Spleen (tissue), 11 donors: ENCODE measurements around the gene ERGIC2. TPM values are rescaled to one million over a fixed set of nuclear protein-coding genes. Genes with fewer than 3 reads are reported as not detected.

ENCODE experiments used
- DNase-seq: peaks from one replicate; pipeline ENCODE4 v3.0.0-alpha.2; 2020
- H3K27ac ChIP-seq, 8 donors: fragments of 200-600 bp; sonication (generic) in 7 of 8; 1 replicate in 4 of 8; 2 replicates in 4 of 8; pipeline versions ENCODE4 v1.5.0 to v1.8.0; 2016 to 2021; ENCODE audit warnings: inconsistent platforms in 4 of 8, mild to moderate bottlenecking in 4 of 8, moderate library complexity in 1 of 8
- H3K27me3 ChIP-seq, 7 donors: fragments of 200-600 bp; sonication (generic) in 6 of 7; replicated peaks in 1 of 7; 1 replicate in 4 of 7; 2 replicates in 3 of 7; pipeline versions ENCODE4 v1.5.0 to v1.8.0; 2016 to 2021; ENCODE audit warnings: inconsistent platforms in 3 of 7, mild to moderate bottlenecking in 1 of 7
- H3K36me3 ChIP-seq, 6 donors: fragments of 200-600 bp; sonication (generic) in 5 of 6; 1 replicate in 4 of 6; 2 replicates in 2 of 6; pipeline versions ENCODE4 v1.5.0 to v1.8.0; 2016 to 2021; ENCODE audit warnings: inconsistent platforms in 2 of 6
- H3K4me1 ChIP-seq, 6 donors: fragments of 200-600 bp; sonication (generic) in 5 of 6; 1 replicate in 3 of 6; 2 replicates in 3 of 6; pipeline versions ENCODE4 v1.5.0 to v1.8.0; 2016 to 2021; ENCODE audit warnings: inconsistent platforms in 3 of 6
- H3K4me3 ChIP-seq, 8 donors: fragments of 200-600 bp; sonication (generic) in 7 of 8; 1 replicate in 4 of 8; 2 replicates in 4 of 8; pipeline versions ENCODE4 v1.5.0 to v1.8.0; 2016 to 2021; ENCODE audit warnings: inconsistent platforms in 4 of 8, mild to moderate bottlenecking in 4 of 8, moderate library complexity in 2 of 8
- H3K9me3 ChIP-seq, 8 donors: fragments of 200-600 bp; sonication (generic) in 7 of 8; 1 replicate in 4 of 8; 2 replicates in 4 of 8; pipeline versions ENCODE4 v1.5.0 to v1.8.0; 2016 to 2021; ENCODE audit warnings: inconsistent platforms in 4 of 8
- CTCF ChIP-seq, 11 experiments: fragments of 200-600 bp in 7 of 11; fragments of 450-650 bp in 4 of 11; sonication (generic) in 4 of 11; IDR thresholded peaks in 8 of 11; conservative IDR thresholded peaks in 3 of 11; 1 replicate in 7 of 11; 2 replicates in 4 of 11; pipeline versions ENCODE4 v1.4.0 to v1.8.0; 2016 to 2021; ENCODE audit warnings: antibody characterized with exemption in 11 of 11, inconsistent platforms in 4 of 11, mild to moderate bottlenecking in 1 of 11
- POLR2A ChIP-seq, 3 donors: fragments of 450-650 bp; IDR thresholded peaks; one replicate each; pipeline ENCODE4 v1.5.1; 2017; ENCODE audit warnings: antibody characterized with exemption in 3 of 3, mild to moderate bottlenecking in 1 of 3
- POLR2AphosphoS5 ChIP-seq, 3 donors: sonication (generic); formaldehyde crosslinking; IDR thresholded peaks; one replicate each; pipeline ENCODE4 v1.5.1; 2017; ENCODE audit warnings: antibody characterized with exemption in 3 of 3
- WGBS, 5 donors: extraction: QIAGEN DNeasy Blood & Tissue Kit in 3 of 5; methylation state at CpG; one replicate each; pipeline versions ENCODE4 v1.1.5 to v1.1.7; 2013 to 2018; 5-methylcytosine and 5-hydroxymethylcytosine counted together
- intact Hi-C: fragments of 100-400 bp; cut with DNase I; formaldehyde crosslinking; loops from one replicate; pipeline ENCODE4 v1.15.0; 2023; ENCODE audit warnings: low total_unique reads
- polyA plus RNA-seq, 3 donors: library from polyadenylated mRNA; stranded (reverse); fragments of 200-250 nt; gene quantifications; one replicate each; pipeline ENCODE4 v1.2.1, GENCODE V29; 2013
- total RNA-seq, 7 donors: library from RNA; depleted of rRNA in 3 of 7; stranded (reverse); fragments of >200 nt in 3 of 7; fragmentation: NEBNext Ultra II Directional in 4 of 7; extraction: Animal tissue kit (Norgen Biotek cat#: 25700) in 4 of 7; gene quantifications; one replicate each; pipeline versions ENCODE4 v1.1.0 to v1.2.1, GENCODE V29; 2016 to 2021
- donor health status: healthy with polysubstance abuse.
- donor health status: DM: no; HTN: no; CAD: no; lungs with moderate emphysema.
- donor health status: DM: no; HTN: no; CAD: no.
- donor health status: Bipolar disorder and iron deficiency.
- donor health status: healthy.
- donor health status: DM: no; HTN: no; CAD: no.
- donor health status: DM: yes; HTN: yes; CAD: no.

ERGIC2 gene
- total and polyA plus RNA-seq, 10 donors: 26.6 to 65.2 (median 51.2) TPM

GRCh38 chr12:29428633-29429032, 47.7 kb upstream of the ERGIC2 start:
- no peak for DNase-seq
- H3K9me3 ChIP-seq: no peaks in the 10 kb centered on the region
- no peaks in the 10 kb centered on the region for H3K36me3 ChIP-seq
- H3K27ac ChIP-seq: peak overlapping the region in 4 of 8 donors; percentile 55 to 80 (median 66)
- intact Hi-C loops: no loop called here
- H3K4me3 ChIP-seq: no peak overlapping the region
- TF ChIP-seq CTCF (IDR thresholded peaks at IDR 0.05 in 8 of 11, conservative IDR thresholded peaks at IDR 0.05 in 3 of 11) (no peak), POLR2A (IDR thresholded peaks at IDR 0.05) (no peak), POLR2AphosphoS5 (IDR thresholded peaks at IDR 0.05) (no peak)
- no peaks in the 10 kb centered on the region for H3K27me3 ChIP-seq
- H3K4me1 ChIP-seq: peaks cover 0 to 21% (median 0%) of the 10 kb centered on the region in 6 donors

GRCh38 chr12:29427964-29428363, 47.0 kb upstream of the ERGIC2 start:
- 24 to 42% (median 29%) methylated on average over 4 of the region's 4 CpGs for WGBS, 5 donors
- Histone ChIP-seq H3K4me3 (no peak overlapping the region), H3K27me3 (no peaks in the 10 kb centered on the region), H3K4me1 (peaks cover 0 to 21% (median 0%) of the 10 kb centered on the region in 6 donors), H3K36me3 (no peaks in the 10 kb centered on the region), H3K27ac (peak overlapping the region in 4 of 8 donors; percentile 39 to 80 (median 66)), H3K9me3 (no peaks in the 10 kb centered on the region)
- TF ChIP-seq CTCF (IDR thresholded peaks at IDR 0.05 in 8 of 11, conservative IDR thresholded peaks at IDR 0.05 in 3 of 11): peak in 6 of 11 experiments; percentile 12 to 50 (median 36)
- TF ChIP-seq POLR2AphosphoS5 (IDR thresholded peaks at IDR 0.05): no peak
- intact Hi-C loops: no loop called here
- no peak for DNase-seq

GRCh38 chr12:29426498-29426897, 45.5 kb upstream of the ERGIC2 start:
- WGBS, 5 donors: 83 to 91% (median 87%) methylated on average over 2 of the region's 2 CpGs
- H3K4me3 ChIP-seq: no peak overlapping the region
- TF ChIP-seq CTCF (IDR thresholded peaks at IDR 0.05 in 8 of 11, conservative IDR thresholded peaks at IDR 0.05 in 3 of 11): no peak
- no peak for TF ChIP-seq POLR2A (IDR thresholded peaks at IDR 0.05)
- TF ChIP-seq POLR2AphosphoS5 (IDR thresholded peaks at IDR 0.05): no peak
- no peak overlapping the region for H3K27ac ChIP-seq
- no peaks in the 10 kb centered on the region for H3K27me3 ChIP-seq
- no peak for DNase-seq
- intact Hi-C loops: no loop called here
- H3K4me1 ChIP-seq: peaks cover 0 to 21% (median 0%) of the 10 kb centered on the region in 6 donors
- no peaks in the 10 kb centered on the region for H3K36me3 ChIP-seq
- no peaks in the 10 kb centered on the region for H3K9me3 ChIP-seq

- TF ChIP-seq CTCF (IDR thresholded peaks at IDR 0.05 in 8 of 11, conservative IDR thresholded peaks at IDR 0.05 in 3 of 11) (no peak), POLR2A (IDR thresholded peaks at IDR 0.05) (no peak), POLR2AphosphoS5 (IDR thresholded peaks at IDR 0.05) (no peak)
- Histone ChIP-seq H3K36me3 (no peaks in the 10 kb centered on the region), H3K9me3 (no peaks in the 10 kb centered on the region), H3K4me3 (no peak overlapping the region), H3K27ac (no peak overlapping the region), H3K27me3 (no peaks in the 10 kb centered on the region), H3K4me1 (peaks cover 0 to 21% (median 0%) of the 10 kb centered on the region in 6 donors)
- intact Hi-C loops: no loop called here
- 62 to 82% (median 70%) methylated on average over 2 of the region's 2 CpGs for WGBS, 5 donors
- DNase-seq: no peak
Observed at GRCh38 chr12:29425722-29426121, 44.8 kb upstream of the ERGIC2 start.
